ENCODE data around the gene GALNT18. TPM values are rescaled to one million over a fixed set of nuclear protein-coding genes. Genes with fewer than 3 reads are reported as not detected.

GALNT18 gene
- total RNA-seq, 4 donors from 2014 or later, result 4.7 to 20.4 (median 14.1) TPM

Small RNAs within 50 kb of the gene (small RNA-seq; reads per million reads assigned to genes)
- gene MIR4299, result 0 reads per million in 4 donors

Other genes starting within 250 kb of the GALNT18 start
- gene USP47, start 220.0 kb upstream of the GALNT18 start, total RNA-seq, result 10 to 100 TPM; 30.5 to 74.2 (median 43.6) TPM